DMS53 treated with DMSO at 0.1 percent for 48 hours (cell line): ENCODE measurements around the gene ARHGEF4.

Experiments
- DNase-seq: peaks from one replicate; lab custom pipeline; 2025; ENCODE audit not compliant: unreplicated experiment; lab: John Stamatoyannopoulos, UW

The ARHGEF4 gene

GRCh38 chr2:130836501-130837174 is at the start of gene ARHGEF4:
Gene ARHGEF4, plus strand, starts transcription at chr2:130836914. Its CDS starts 40 bp downstream, at chr2:130836954.
- no peak for DNase-seq

- no peak for DNase-seq
These were observed 48.9 kb upstream of the ARHGEF4 start for GRCh38 chr2:130787841-130788240.

GRCh38 chr2:130790312-130790711 is 46.4 kb upstream of the ARHGEF4 start:
- no peak for DNase-seq

- no peak for DNase-seq
These were observed 45.7 kb upstream of the ARHGEF4 start for GRCh38 chr2:130790804-130791616.

- peak; percentile 3 for DNase-seq
These were observed 45.1 kb upstream of the ARHGEF4 start for GRCh38 chr2:130791617-130791939.

- no peak for DNase-seq
These were observed 41.3 kb upstream of the ARHGEF4 start for GRCh38 chr2:130795431-130795830.

- DNase-seq: no peak
These were observed 40.4 kb upstream of the ARHGEF4 start for GRCh38 chr2:130796290-130796689.

- DNase-seq: peak; percentile 23
These were observed 39.0 kb upstream of the ARHGEF4 start for GRCh38 chr2:130797493-130798435.

GRCh38 chr2:130798472-130799218 is 38.1 kb upstream of the ARHGEF4 start:
- DNase-seq: no peak

GRCh38 chr2:130799295-130799694 is 37.4 kb upstream of the ARHGEF4 start:
- no peak for DNase-seq

- no peak for DNase-seq
These were observed 31.1 kb upstream of the ARHGEF4 start for GRCh38 chr2:130805613-130806012.

GRCh38 chr2:130806370-130806769 is 30.3 kb upstream of the ARHGEF4 start:
- DNase-seq: no peak

GRCh38 chr2:130807659-130808385 is 28.9 kb upstream of the ARHGEF4 start:
- no peak for DNase-seq

GRCh38 chr2:130808482-130809268 is 28.0 kb upstream of the ARHGEF4 start:
- no peak for DNase-seq

GRCh38 chr2:130810490-130810889 is 26.2 kb upstream of the ARHGEF4 start:
- DNase-seq: no peak

- no peak for DNase-seq
These were observed 23.0 kb upstream of the ARHGEF4 start for GRCh38 chr2:130813722-130814121.

GRCh38 chr2:130814931-130815680 is 21.6 kb upstream of the ARHGEF4 start:
- no peak for DNase-seq

- no peak for DNase-seq
These were observed 17.9 kb upstream of the ARHGEF4 start for GRCh38 chr2:130818809-130819208.

GRCh38 chr2:130819226-130819607 is 17.5 kb upstream of the ARHGEF4 start:
- DNase-seq: no peak
